ENCODE data around the gene VKORC1L1.
A peak's percentile ranks its signal among the peaks of the same experiment; 100 is the strongest.
"Not testable (repeated sequence)": the region's sequence is repeated elsewhere in the genome, so short reads cannot be mapped to it uniquely, and the experiment has no call there.

VKORC1L1 gene

GRCh38 chr7:65979583-65980477 is 107.0 kb downstream of the VKORC1L1 start:
- DNase-seq: no peak

GRCh38 chr7:65980478-65981250 is 107.8 kb downstream of the VKORC1L1 start:
- DNase-seq: no peak

GRCh38 chr7:65981965-65982792 is 109.3 kb downstream of the VKORC1L1 start, which contains the start of gene GUSB:
GUSB (minus strand) TSS chr7:65982213; CDS start chr7:65982183, 30 bp downstream.
- peak; percentile 82 for DNase-seq

- DNase-seq: no peak
Measured at GRCh38 chr7:65983965-65984658, 111.2 kb downstream of the VKORC1L1 start.

GRCh38 chr7:65988084-65988483 is 115.2 kb downstream of the VKORC1L1 start:
- DNase-seq: no peak

GRCh38 chr7:65988503-65988902 is 115.6 kb downstream of the VKORC1L1 start:
- DNase-seq: not testable (repeated sequence)

- DNase-seq: no peak
Measured at GRCh38 chr7:65989694-65990080, 116.8 kb downstream of the VKORC1L1 start.

GRCh38 chr7:65991829-65992228 is 119.0 kb downstream of the VKORC1L1 start:
- DNase-seq: not testable (repeated sequence)

GRCh38 chr7:65992526-65992925 is 119.7 kb downstream of the VKORC1L1 start:
- DNase-seq: no peak

- DNase-seq: not testable (repeated sequence)
Measured at GRCh38 chr7:65994984-65995383, 122.1 kb downstream of the VKORC1L1 start.

GRCh38 chr7:66000823-66001417 is 128.0 kb downstream of the VKORC1L1 start:
- DNase-seq: not testable (repeated sequence)

- DNase-seq: not testable (repeated sequence)
Measured at GRCh38 chr7:66005115-66005671, 132.3 kb downstream of the VKORC1L1 start.

GRCh38 chr7:66007232-66007631 is 134.4 kb downstream of the VKORC1L1 start:
- no peak for DNase-seq
